ENCODE data around the gene ZC2HC1C. TPM values are rescaled to one million over a fixed set of nuclear protein-coding genes. Genes with fewer than 3 reads are reported as not detected.
A peak's percentile ranks its signal among the peaks of the same experiment; 100 is the strongest.

ZC2HC1C gene
- total RNA-seq, 1 donor: 1.1 TPM

DNA sequence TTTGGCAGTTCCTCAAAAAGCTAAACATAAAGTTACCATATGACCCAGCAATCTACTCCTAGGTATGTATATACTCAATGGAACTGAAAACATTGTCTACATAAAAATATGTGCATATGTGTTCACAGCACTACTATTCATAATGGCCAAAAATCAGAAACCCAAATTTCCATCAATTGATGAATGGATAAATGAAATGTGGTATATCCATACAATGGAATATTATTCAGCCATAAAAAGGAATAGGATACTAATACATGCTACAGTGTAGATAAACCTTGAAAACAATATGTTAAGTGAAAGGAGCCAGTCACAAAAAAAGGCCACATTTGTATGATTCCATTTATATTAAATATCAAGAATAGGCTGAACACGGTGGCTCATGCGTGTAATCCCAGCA, 9.0 kb upstream of the ZC2HC1C start:
- H3K36me3 ChIP-seq (ENCODE audit: insufficient read depth, low read length): no peaks in the 10 kb centered on the region
- no peaks in the 10 kb centered on the region for H3K27me3 ChIP-seq (ENCODE audit: insufficient read depth, low read length)
- no peaks in the 10 kb centered on the region for H3K9me3 ChIP-seq (ENCODE audit: low read depth, low read length)
- TF ChIP-seq, protein P1, sequence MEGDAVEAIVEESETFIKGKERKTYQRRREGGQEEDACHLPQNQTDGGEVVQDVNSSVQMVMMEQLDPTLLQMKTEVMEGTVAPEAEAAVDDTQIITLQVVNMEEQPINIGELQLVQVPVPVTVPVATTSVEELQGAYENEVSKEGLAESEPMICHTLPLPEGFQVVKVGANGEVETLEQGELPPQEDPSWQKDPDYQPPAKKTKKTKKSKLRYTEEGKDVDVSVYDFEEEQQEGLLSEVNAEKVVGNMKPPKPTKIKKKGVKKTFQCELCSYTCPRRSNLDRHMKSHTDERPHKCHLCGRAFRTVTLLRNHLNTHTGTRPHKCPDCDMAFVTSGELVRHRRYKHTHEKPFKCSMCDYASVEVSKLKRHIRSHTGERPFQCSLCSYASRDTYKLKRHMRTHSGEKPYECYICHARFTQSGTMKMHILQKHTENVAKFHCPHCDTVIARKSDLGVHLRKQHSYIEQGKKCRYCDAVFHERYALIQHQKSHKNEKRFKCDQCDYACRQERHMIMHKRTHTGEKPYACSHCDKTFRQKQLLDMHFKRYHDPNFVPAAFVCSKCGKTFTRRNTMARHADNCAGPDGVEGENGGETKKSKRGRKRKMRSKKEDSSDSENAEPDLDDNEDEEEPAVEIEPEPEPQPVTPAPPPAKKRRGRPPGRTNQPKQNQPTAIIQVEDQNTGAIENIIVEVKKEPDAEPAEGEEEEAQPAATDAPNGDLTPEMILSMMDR (IDR thresholded peaks at IDR 0.05; ENCODE audit: extremely low read depth, low read depth, low read length): no peak
- H3K4me3 ChIP-seq (ENCODE audit: insufficient read depth, low read length): no peak overlapping the region
- H3K4me1 ChIP-seq (ENCODE audit: insufficient read depth, low read length): peaks cover 7% of the 10 kb centered on the region
- no peaks in the 10 kb centered on the region for H4K20me1 ChIP-seq (ENCODE audit: insufficient read depth, low read length)
- no peak for DNase-seq (ENCODE audit: insufficient read length, low spot score, missing footprints)
- H3K79me2 ChIP-seq (ENCODE audit: insufficient read depth, low read length): peaks cover 28% of the 10 kb centered on the region
- H2AFZ ChIP-seq (ENCODE audit: low read length): no peak overlapping the region
- H3K27ac ChIP-seq (ENCODE audit: low read depth, low read length): no peak overlapping the region
- H3K4me2 ChIP-seq (ENCODE audit: insufficient read depth, low read length): no peak overlapping the region

DNA sequence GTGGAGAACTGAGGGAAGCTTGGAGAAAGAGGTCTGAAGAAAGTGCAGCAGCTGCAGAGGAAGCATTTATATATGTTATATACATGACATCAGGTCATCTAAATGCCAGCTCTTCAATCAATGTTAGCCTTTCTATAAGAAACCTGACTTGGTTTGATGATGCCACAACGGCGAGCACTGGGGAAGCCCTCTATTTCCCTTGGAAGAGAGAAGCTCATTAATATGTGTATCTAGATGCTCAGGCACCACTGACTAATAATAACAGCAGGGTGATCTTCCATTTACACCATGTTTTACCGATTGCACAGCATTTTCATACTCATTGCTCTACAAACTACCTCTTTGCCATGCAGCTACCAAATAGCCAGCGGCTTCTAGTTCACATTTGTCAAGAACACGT, 6.4 kb upstream of the ZC2HC1C start:
- Histone ChIP-seq H2AFZ (ENCODE audit: low read length) (peak overlapping the region; percentile 95), H3K27ac (ENCODE audit: low read depth, low read length) (peak overlapping the region; percentile 68), H3K9me3 (ENCODE audit: low read depth, low read length) (no peaks in the 10 kb centered on the region), H3K4me2 (ENCODE audit: insufficient read depth, low read length) (peak overlapping the region; percentile 98), H3K4me1 (ENCODE audit: insufficient read depth, low read length) (peaks cover 8% of the 10 kb centered on the region), H4K20me1 (ENCODE audit: insufficient read depth, low read length) (no peaks in the 10 kb centered on the region), H3K79me2 (ENCODE audit: insufficient read depth, low read length) (peaks cover 22% of the 10 kb centered on the region), H3K36me3 (ENCODE audit: insufficient read depth, low read length) (no peaks in the 10 kb centered on the region), H3K27me3 (ENCODE audit: insufficient read depth, low read length) (no peaks in the 10 kb centered on the region), H3K4me3 (ENCODE audit: insufficient read depth, low read length) (peak overlapping the region; percentile 93)
- DNase-seq (ENCODE audit: insufficient read length, low spot score, missing footprints): no peak
- TF ChIP-seq, protein P1 (IDR thresholded peaks at IDR 0.05; ENCODE audit: extremely low read depth, low read depth, low read length): no peak

DNA sequence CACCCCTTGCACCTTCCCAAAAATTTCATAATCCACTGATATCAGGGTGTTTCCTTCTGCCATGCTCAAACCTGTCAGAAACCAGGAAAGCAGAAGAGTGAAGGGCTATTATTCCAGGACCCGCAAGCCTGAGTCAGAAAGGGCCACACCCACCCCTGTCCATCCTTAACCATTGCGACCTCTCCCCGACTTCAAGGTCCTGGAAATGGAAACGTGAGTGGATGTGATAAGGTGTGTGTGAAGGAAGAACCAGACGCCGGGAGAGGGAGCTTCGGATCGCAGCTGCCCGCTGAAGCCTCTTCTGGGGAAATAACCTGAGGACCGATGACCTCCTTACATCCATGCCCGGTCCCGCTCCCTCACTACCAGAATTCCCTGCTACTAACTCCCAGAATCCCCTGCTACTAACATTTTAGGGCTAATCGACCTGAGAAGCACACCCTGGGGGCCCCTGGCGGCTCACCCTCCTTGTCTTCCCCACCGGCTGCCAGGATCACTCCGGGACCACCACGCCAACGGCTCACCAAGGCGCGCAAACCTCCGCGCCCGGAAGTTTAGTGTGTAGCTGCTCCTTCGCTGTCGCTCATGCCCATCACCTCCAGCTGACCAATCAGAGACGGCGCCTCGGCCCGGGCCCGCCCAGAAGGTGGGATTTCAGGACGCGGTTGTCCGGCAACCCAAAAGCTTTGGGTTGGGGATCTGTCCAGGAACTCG, 5.8 kb upstream of the ZC2HC1C start, which contains the start of gene ACYP1:
Gene ACYP1, minus strand, starts transcription at position 534 of the 714 bp plus-strand sequence. Its CDS starts 471 bp downstream, at position 63.
- Histone ChIP-seq H3K27ac (ENCODE audit: low read depth, low read length) (peak within 1 kb of the TSS; percentile 68), H3K27me3 (ENCODE audit: insufficient read depth, low read length) (no peaks in the 10 kb centered on the region), H4K20me1 (ENCODE audit: insufficient read depth, low read length) (no peaks in the 10 kb centered on the region), H3K79me2 (ENCODE audit: insufficient read depth, low read length) (peaks cover 21% of the 10 kb centered on the region), H2AFZ (ENCODE audit: low read length) (peak within 1 kb of the TSS; percentile 95), H3K36me3 (ENCODE audit: insufficient read depth, low read length) (no peaks in the 10 kb centered on the region), H3K4me1 (ENCODE audit: insufficient read depth, low read length) (peaks cover 10% of the 10 kb centered on the region), H3K4me3 (ENCODE audit: insufficient read depth, low read length) (peak within 1 kb of the TSS; percentile 93), H3K4me2 (ENCODE audit: insufficient read depth, low read length) (peak within 1 kb of the TSS; percentile 98), H3K9me3 (ENCODE audit: low read depth, low read length) (no peaks in the 10 kb centered on the region)
- peak; percentile 92 for DNase-seq (ENCODE audit: insufficient read length, low spot score, missing footprints)
- TF ChIP-seq, protein P1 (IDR thresholded peaks at IDR 0.05; ENCODE audit: extremely low read depth, low read depth, low read length): no peak

DNA sequence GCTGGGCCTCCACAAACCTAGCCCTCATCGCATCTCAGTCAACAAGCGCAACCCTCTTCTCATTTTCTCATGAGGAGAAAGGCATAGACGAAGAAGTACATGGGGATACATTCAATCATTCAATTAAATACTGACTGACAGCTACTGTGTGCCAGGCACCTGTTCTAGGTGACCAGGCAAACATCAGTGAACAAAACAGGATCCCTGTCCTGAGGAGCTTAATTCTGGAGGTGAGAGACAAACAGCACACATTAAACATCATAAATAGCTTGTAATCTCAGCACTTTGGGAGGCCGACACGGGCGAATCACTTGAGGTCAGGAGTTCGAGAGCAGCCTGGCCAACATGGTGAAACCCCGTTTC, 5.3 kb upstream of the ZC2HC1C start:
- Histone ChIP-seq H3K27me3 (ENCODE audit: insufficient read depth, low read length) (no peaks in the 10 kb centered on the region), H3K9me3 (ENCODE audit: low read depth, low read length) (no peaks in the 10 kb centered on the region), H3K4me1 (ENCODE audit: insufficient read depth, low read length) (peaks cover 10% of the 10 kb centered on the region), H3K36me3 (ENCODE audit: insufficient read depth, low read length) (no peaks in the 10 kb centered on the region), H3K79me2 (ENCODE audit: insufficient read depth, low read length) (peaks cover 20% of the 10 kb centered on the region), H3K4me3 (ENCODE audit: insufficient read depth, low read length) (peak overlapping the region; percentile 93), H4K20me1 (ENCODE audit: insufficient read depth, low read length) (no peaks in the 10 kb centered on the region), H2AFZ (ENCODE audit: low read length) (peak overlapping the region; percentile 66), H3K4me2 (ENCODE audit: insufficient read depth, low read length) (peak overlapping the region; percentile 98), H3K27ac (ENCODE audit: low read depth, low read length) (peak overlapping the region; percentile 4)
- DNase-seq (ENCODE audit: insufficient read length, low spot score, missing footprints): no peak
- TF ChIP-seq, protein P1 (IDR thresholded peaks at IDR 0.05; ENCODE audit: extremely low read depth, low read depth, low read length): no peak

All from osteoblast (primary cell).